ENCODE data around the gene AREG. TPM values are rescaled to one million over a fixed set of nuclear protein-coding genes. Genes with fewer than 3 reads are reported as not detected.

The AREG gene
- total and polyA plus RNA-seq, 2 donors (not counting 1 experiment from before 2014, with no cell fraction given), result 0.50 to 2.0 TPM

DNA sequence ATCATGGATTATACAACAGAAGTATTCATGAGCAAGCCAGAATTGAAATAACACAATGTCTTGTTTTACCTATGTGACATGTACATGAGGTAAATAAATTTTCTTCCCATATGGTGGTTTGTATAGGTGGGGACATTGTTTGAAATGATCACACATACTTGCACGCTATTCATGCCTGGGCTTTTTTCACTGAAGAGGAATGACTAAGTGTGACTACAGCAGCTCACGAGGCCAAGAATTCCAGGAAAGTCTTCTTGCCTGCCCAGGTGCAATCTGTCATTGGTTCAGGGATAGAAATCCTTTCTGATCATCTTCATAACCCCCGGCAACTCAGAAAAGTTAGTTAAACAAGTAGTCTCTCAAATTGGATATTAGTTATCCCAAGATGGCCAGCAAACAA lies 36.3 kb upstream of the AREG start:
- DNase-seq (ENCODE audit: low read depth in 2 of 2), result peak in 1 of 2 donors; percentile 74
- H3K4me3 ChIP-seq (replicated peaks in 1 of 4; ENCODE audit: control extremely low read depth in 1 of 4, insufficient read depth in 1 of 4, low read depth in 3 of 4, low read length in 4 of 4), result no peak overlapping the region

DNA sequence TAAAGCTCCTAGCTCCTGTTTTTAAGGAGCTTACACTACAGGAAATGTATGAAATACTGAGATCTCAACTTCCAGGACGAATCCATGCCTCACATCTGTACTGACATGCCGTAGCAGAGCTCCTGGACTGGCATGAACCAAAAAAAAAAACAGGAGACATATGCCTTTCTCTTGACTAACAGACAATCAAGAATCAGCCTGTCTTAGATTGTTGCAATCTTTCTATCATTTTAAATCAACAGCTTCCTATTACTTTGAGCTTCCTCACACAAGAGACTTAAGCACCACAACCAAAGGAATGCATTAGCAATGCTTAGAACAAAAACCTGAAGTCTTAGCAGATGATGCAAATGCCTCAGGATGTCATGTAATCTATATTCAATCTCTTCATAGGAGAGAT lies 34.7 kb upstream of the AREG start:
- H4K20me1 ChIP-seq (ENCODE audit: control insufficient read depth, extremely low read depth, insufficient read depth, low read length), result no peaks in the 10 kb centered on the region
- no peaks in the 10 kb centered on the region for H3K36me3 ChIP-seq (ENCODE audit: control insufficient read depth, insufficient read depth, low read length)
- DNase-seq (ENCODE audit: low read depth in 2 of 2), result peak in 1 of 2 donors; percentile 66
- H3K4me1 ChIP-seq (ENCODE audit: control insufficient read depth, extremely low read depth, insufficient read depth, low read length), result no peaks in the 10 kb centered on the region
- no peaks in the 10 kb centered on the region for H3K9me3 ChIP-seq (ENCODE audit: control insufficient read depth, insufficient read depth, low read depth, low read length)
- H3K4me3 ChIP-seq (replicated peaks in 1 of 4; ENCODE audit: control extremely low read depth in 1 of 4, insufficient read depth in 1 of 4, low read depth in 3 of 4, low read length in 4 of 4), result no peak overlapping the region
- H3K27me3 ChIP-seq (ENCODE audit: control insufficient read depth, insufficient read depth, low read length), result no peaks in the 10 kb centered on the region
- TF ChIP-seq EZH2 (IDR thresholded peaks at IDR 0.05; ENCODE audit: low read length, missing control alignments), result no peak
- TF ChIP-seq, protein P1, sequence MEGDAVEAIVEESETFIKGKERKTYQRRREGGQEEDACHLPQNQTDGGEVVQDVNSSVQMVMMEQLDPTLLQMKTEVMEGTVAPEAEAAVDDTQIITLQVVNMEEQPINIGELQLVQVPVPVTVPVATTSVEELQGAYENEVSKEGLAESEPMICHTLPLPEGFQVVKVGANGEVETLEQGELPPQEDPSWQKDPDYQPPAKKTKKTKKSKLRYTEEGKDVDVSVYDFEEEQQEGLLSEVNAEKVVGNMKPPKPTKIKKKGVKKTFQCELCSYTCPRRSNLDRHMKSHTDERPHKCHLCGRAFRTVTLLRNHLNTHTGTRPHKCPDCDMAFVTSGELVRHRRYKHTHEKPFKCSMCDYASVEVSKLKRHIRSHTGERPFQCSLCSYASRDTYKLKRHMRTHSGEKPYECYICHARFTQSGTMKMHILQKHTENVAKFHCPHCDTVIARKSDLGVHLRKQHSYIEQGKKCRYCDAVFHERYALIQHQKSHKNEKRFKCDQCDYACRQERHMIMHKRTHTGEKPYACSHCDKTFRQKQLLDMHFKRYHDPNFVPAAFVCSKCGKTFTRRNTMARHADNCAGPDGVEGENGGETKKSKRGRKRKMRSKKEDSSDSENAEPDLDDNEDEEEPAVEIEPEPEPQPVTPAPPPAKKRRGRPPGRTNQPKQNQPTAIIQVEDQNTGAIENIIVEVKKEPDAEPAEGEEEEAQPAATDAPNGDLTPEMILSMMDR (conservative IDR thresholded peaks at IDR 0.05 in 1 of 2, IDR thresholded peaks at IDR 0.05 in 1 of 2; ENCODE audit: low read depth in 1 of 2, low read length in 2 of 2), result no peak
- no peak overlapping the region for H3K27ac ChIP-seq (ENCODE audit: insufficient read depth, low read length)
- H3K79me2 ChIP-seq (ENCODE audit: control insufficient read depth, insufficient read depth, low read length), result no peaks in the 10 kb centered on the region
- no peak overlapping the region for H3K4me2 ChIP-seq (ENCODE audit: extremely low read depth, insufficient read depth, low read length)
- H3K9ac ChIP-seq (ENCODE audit: insufficient read depth, low read length), result no peak overlapping the region
- H2AFZ ChIP-seq (ENCODE audit: low read length), result no peak overlapping the region

More for the DNA sequence above, 36.3 kb upstream of the AREG start:
- Histone ChIP-seq H2AFZ (ENCODE audit: low read length) (no peak overlapping the region), H3K9me3 (ENCODE audit: control insufficient read depth, insufficient read depth, low read depth, low read length) (no peaks in the 10 kb centered on the region), H3K4me1 (ENCODE audit: control insufficient read depth, extremely low read depth, insufficient read depth, low read length) (no peaks in the 10 kb centered on the region), H3K4me2 (ENCODE audit: extremely low read depth, insufficient read depth, low read length) (no peak overlapping the region), H3K27ac (ENCODE audit: insufficient read depth, low read length) (no peak overlapping the region), H3K9ac (ENCODE audit: insufficient read depth, low read length) (no peak overlapping the region), H3K36me3 (ENCODE audit: control insufficient read depth, insufficient read depth, low read length) (no peaks in the 10 kb centered on the region), H3K27me3 (ENCODE audit: control insufficient read depth, insufficient read depth, low read length) (no peaks in the 10 kb centered on the region), H4K20me1 (ENCODE audit: control insufficient read depth, extremely low read depth, insufficient read depth, low read length) (no peaks in the 10 kb centered on the region), H3K79me2 (ENCODE audit: control insufficient read depth, insufficient read depth, low read length) (no peaks in the 10 kb centered on the region)
- TF ChIP-seq, protein P1 (conservative IDR thresholded peaks at IDR 0.05 in 1 of 2, IDR thresholded peaks at IDR 0.05 in 1 of 2; ENCODE audit: low read depth in 1 of 2, low read length in 2 of 2), result no peak
- TF ChIP-seq EZH2 (IDR thresholded peaks at IDR 0.05; ENCODE audit: low read length, missing control alignments), result no peak

DNA sequence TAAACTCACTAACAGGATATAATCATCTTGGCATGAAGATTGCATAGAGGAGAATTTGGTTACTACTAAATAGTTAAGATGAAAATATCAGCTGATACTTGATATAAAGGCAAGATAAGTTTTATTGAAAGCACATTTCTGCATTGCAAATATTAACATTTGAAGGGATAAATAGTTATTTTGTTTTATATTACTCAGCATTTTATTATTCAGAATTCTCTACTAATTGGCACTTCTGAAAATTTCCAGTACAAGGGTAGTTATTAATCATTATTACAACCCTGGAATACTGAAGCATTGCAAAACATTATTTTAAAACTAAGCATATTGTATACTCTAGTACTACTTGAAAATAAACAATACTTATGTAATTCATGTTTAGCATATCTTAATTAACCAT lies 32.7 kb upstream of the AREG start:
- Histone ChIP-seq H3K27me3 (ENCODE audit: control insufficient read depth, insufficient read depth, low read length) (no peaks in the 10 kb centered on the region), H4K20me1 (ENCODE audit: control insufficient read depth, extremely low read depth, insufficient read depth, low read length) (no peaks in the 10 kb centered on the region), H2AFZ (ENCODE audit: low read length) (no peak overlapping the region), H3K27ac (ENCODE audit: insufficient read depth, low read length) (no peak overlapping the region), H3K79me2 (ENCODE audit: control insufficient read depth, insufficient read depth, low read length) (no peaks in the 10 kb centered on the region), H3K9me3 (ENCODE audit: control insufficient read depth, insufficient read depth, low read depth, low read length) (no peaks in the 10 kb centered on the region), H3K4me3 (replicated peaks in 1 of 4; ENCODE audit: control extremely low read depth in 1 of 4, insufficient read depth in 1 of 4, low read depth in 3 of 4, low read length in 4 of 4) (no peak overlapping the region), H3K36me3 (ENCODE audit: control insufficient read depth, insufficient read depth, low read length) (no peaks in the 10 kb centered on the region), H3K4me1 (ENCODE audit: control insufficient read depth, extremely low read depth, insufficient read depth, low read length) (peaks cover 2% of the 10 kb centered on the region), H3K4me2 (ENCODE audit: extremely low read depth, insufficient read depth, low read length) (no peak overlapping the region), H3K9ac (ENCODE audit: insufficient read depth, low read length) (no peak overlapping the region)
- DNase-seq (ENCODE audit: low read depth in 2 of 2), result no peak
- TF ChIP-seq, protein P1 (conservative IDR thresholded peaks at IDR 0.05 in 1 of 2, IDR thresholded peaks at IDR 0.05 in 1 of 2; ENCODE audit: low read depth in 1 of 2, low read length in 2 of 2), result no peak
- TF ChIP-seq EZH2 (IDR thresholded peaks at IDR 0.05; ENCODE audit: low read length, missing control alignments), result no peak

Measured in fibroblast of lung (primary cell).